ENCODE data around the gene YLPM1.

Gene YLPM1

GRCh38 chr14:74834692-74835392, 71.7 kb downstream of the YLPM1 start:
- Mint-ChIP-seq H3K9me3 (no peaks in the 10 kb centered on the region), H3K27me3 (ENCODE audit: low read depth, poor library complexity) (no peaks in the 10 kb centered on the region), H3K4me1 (no peaks in the 10 kb centered on the region), H3K27ac (peak overlapping the region; percentile 79), H3K4me3 (no peak overlapping the region), H3K36me3 (ENCODE audit: low read depth) (peaks cover 26% of the 10 kb centered on the region)
- no peak for DNase-seq
- TF ChIP-seq CTCF (IDR thresholded peaks at IDR 0.05): no peak

- H3K4me1 Mint-ChIP-seq: no peaks in the 10 kb centered on the region
- H3K36me3 Mint-ChIP-seq (ENCODE audit: low read depth): peaks cover 25% of the 10 kb centered on the region
- TF ChIP-seq CTCF (IDR thresholded peaks at IDR 0.05): no peak
- no peaks in the 10 kb centered on the region for H3K27me3 Mint-ChIP-seq (ENCODE audit: low read depth, poor library complexity)
- no peaks in the 10 kb centered on the region for H3K9me3 Mint-ChIP-seq
- H3K4me3 Mint-ChIP-seq: no peak overlapping the region
- no peak for DNase-seq
- H3K27ac Mint-ChIP-seq: peak overlapping the region; percentile 81
Measured at GRCh38 chr14:74835645-74836250, 72.6 kb downstream of the YLPM1 start.

GRCh38 chr14:74836251-74836960, 73.3 kb downstream of the YLPM1 start:
- H3K27me3 Mint-ChIP-seq (ENCODE audit: low read depth, poor library complexity): no peaks in the 10 kb centered on the region
- H3K36me3 Mint-ChIP-seq (ENCODE audit: low read depth): peaks cover 31% of the 10 kb centered on the region
- no peaks in the 10 kb centered on the region for H3K9me3 Mint-ChIP-seq
- H3K4me3 Mint-ChIP-seq: no peak overlapping the region
- DNase-seq: no peak
- no peak overlapping the region for H3K27ac Mint-ChIP-seq
- TF ChIP-seq CTCF (IDR thresholded peaks at IDR 0.05): no peak
- no peaks in the 10 kb centered on the region for H3K4me1 Mint-ChIP-seq

DNA sequence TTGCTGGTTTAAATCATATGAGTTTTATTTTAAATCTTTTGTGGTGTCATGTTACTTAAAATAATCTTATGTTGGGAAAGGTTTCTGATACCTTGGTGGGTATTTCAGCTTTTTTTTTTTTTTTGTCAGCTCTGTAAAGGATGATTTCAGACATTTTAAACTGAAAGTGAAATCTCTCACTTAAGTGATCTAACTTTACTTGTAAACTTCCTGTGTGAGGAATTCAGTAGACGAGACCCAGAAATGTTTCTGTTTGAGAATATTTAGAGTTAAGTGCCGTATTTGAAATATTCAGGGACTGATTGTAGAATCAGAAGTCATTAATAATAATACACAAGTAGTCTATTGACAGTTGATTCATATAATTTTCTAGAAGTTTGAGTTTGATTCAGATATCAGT, 75.0 kb downstream of the YLPM1 start:
- H3K27ac Mint-ChIP-seq: no peak overlapping the region
- H3K36me3 Mint-ChIP-seq (ENCODE audit: low read depth): peaks cover 32% of the 10 kb centered on the region

GRCh38 chr14:74840603-74841030, 77.5 kb downstream of the YLPM1 start:
- Mint-ChIP-seq H3K27ac (no peak overlapping the region), H3K27me3 (ENCODE audit: low read depth, poor library complexity) (no peaks in the 10 kb centered on the region), H3K4me1 (peaks cover 8% of the 10 kb centered on the region), H3K9me3 (no peaks in the 10 kb centered on the region), H3K36me3 (ENCODE audit: low read depth) (peaks cover 28% of the 10 kb centered on the region), H3K4me3 (no peak overlapping the region)
- no peak for DNase-seq
- no peak for TF ChIP-seq CTCF (IDR thresholded peaks at IDR 0.05)

More for the DNA sequence above, 75.0 kb downstream of the YLPM1 start:
- no peaks in the 10 kb centered on the region for H3K9me3 Mint-ChIP-seq
- H3K27me3 Mint-ChIP-seq (ENCODE audit: low read depth, poor library complexity): no peaks in the 10 kb centered on the region
- TF ChIP-seq CTCF (IDR thresholded peaks at IDR 0.05): no peak
- no peak overlapping the region for H3K4me3 Mint-ChIP-seq
- no peaks in the 10 kb centered on the region for H3K4me1 Mint-ChIP-seq
- DNase-seq: no peak
